Stomach smooth muscle (tissue), 2 donors: ENCODE data around the gene SORT1.

Experiments used
- H3K27ac ChIP-seq: one replicate; pipeline ENCODE4 v1.7.0; 2013; ENCODE audit warnings: mild to moderate bottlenecking, low read length, inconsistent platforms
- H3K27me3 ChIP-seq, 2 donors: one replicate each; pipeline ENCODE4 v1.7.0; 2013; ENCODE audit warnings: low read length in 2 of 2; ENCODE audit not compliant: insufficient read depth in 2 of 2, control insufficient read depth in 1 of 2
- H3K36me3 ChIP-seq, 2 donors: one replicate each; pipeline ENCODE4 v1.7.0; 2013; ENCODE audit warnings: low read length in 2 of 2; ENCODE audit not compliant: control insufficient read depth in 2 of 2, insufficient read depth in 2 of 2
- H3K4me1 ChIP-seq: one replicate; pipeline ENCODE4 v1.7.0; 2013; ENCODE audit warnings: low read length; ENCODE audit not compliant: control insufficient read depth, insufficient read depth
- H3K4me3 ChIP-seq, 2 donors: one replicate each; pipeline ENCODE4 v1.7.0; 2013; ENCODE audit warnings: low read length in 2 of 2
- H3K9ac ChIP-seq, 2 donors: one replicate each; pipeline ENCODE4 v1.7.0; 2013; ENCODE audit warnings: low read length in 2 of 2, mild to moderate bottlenecking in 1 of 2
- H3K9me3 ChIP-seq, 2 donors: one replicate each; pipeline ENCODE4 v1.7.0; 2013; ENCODE audit warnings: low read length in 2 of 2; ENCODE audit not compliant: control insufficient read depth in 2 of 2
- donor health status: healthy.
- donor health status: Pancreatic carcinoma.

The SORT1 gene

GRCh38 chr1:109391157-109391556, 6.6 kb downstream of the SORT1 start:
- peaks cover 49% of the 10 kb centered on the region for H3K4me1 ChIP-seq
- no peaks in the 10 kb centered on the region for H3K36me3 ChIP-seq
- H3K27me3 ChIP-seq: no peaks in the 10 kb centered on the region
- peak overlapping the region; percentile 50 to 64 for H3K4me3 ChIP-seq
- peak overlapping the region; percentile 21 to 68 for H3K9ac ChIP-seq
- H3K9me3 ChIP-seq: no peaks in the 10 kb centered on the region
- H3K27ac ChIP-seq: peak overlapping the region; percentile 87

- no peaks in the 10 kb centered on the region for H3K27me3 ChIP-seq
- peak overlapping the region; percentile 2 to 68 for H3K9ac ChIP-seq
- H3K4me1 ChIP-seq: peaks cover 56% of the 10 kb centered on the region
- no peaks in the 10 kb centered on the region for H3K36me3 ChIP-seq
- H3K4me3 ChIP-seq: peak overlapping the region; percentile 1 to 64
- H3K27ac ChIP-seq: peak overlapping the region; percentile 87
- H3K9me3 ChIP-seq: no peaks in the 10 kb centered on the region
These were observed 7.9 kb downstream of the SORT1 start for GRCh38 chr1:109389638-109390341.

GRCh38 chr1:109388884-109389637, 8.7 kb downstream of the SORT1 start:
- Histone ChIP-seq H3K27me3 (no peaks in the 10 kb centered on the region), H3K4me1 (peaks cover 56% of the 10 kb centered on the region)

GRCh38 chr1:109388208-109388711, 9.5 kb downstream of the SORT1 start:
- peaks cover 58% of the 10 kb centered on the region for H3K4me1 ChIP-seq
- no peak overlapping the region for H3K4me3 ChIP-seq
- H3K9ac ChIP-seq: no peak overlapping the region
- H3K27me3 ChIP-seq: no peaks in the 10 kb centered on the region
- no peaks in the 10 kb centered on the region for H3K9me3 ChIP-seq
- peak overlapping the region; percentile 87 for H3K27ac ChIP-seq
- no peaks in the 10 kb centered on the region for H3K36me3 ChIP-seq

More at GRCh38 chr1:109388884-109389637, 8.7 kb downstream of the SORT1 start:
- Histone ChIP-seq H3K27ac (peak overlapping the region; percentile 87), H3K9ac (peak overlapping the region in 1 of 2 donors; percentile 68), H3K36me3 (no peaks in the 10 kb centered on the region), H3K9me3 (no peaks in the 10 kb centered on the region), H3K4me3 (peak overlapping the region in 1 of 2 donors; percentile 64)

- no peak overlapping the region for H3K9ac ChIP-seq
- no peaks in the 10 kb centered on the region for H3K27me3 ChIP-seq
- no peak overlapping the region for H3K27ac ChIP-seq
- no peaks in the 10 kb centered on the region for H3K36me3 ChIP-seq
- no peaks in the 10 kb centered on the region for H3K9me3 ChIP-seq
- H3K4me3 ChIP-seq: no peak overlapping the region
- H3K4me1 ChIP-seq: peaks cover 47% of the 10 kb centered on the region
These were observed 11.5 kb downstream of the SORT1 start for GRCh38 chr1:109386054-109386717.

GRCh38 chr1:109385417-109385816, 12.3 kb downstream of the SORT1 start:
- H3K4me1 ChIP-seq: peaks cover 46% of the 10 kb centered on the region
- H3K36me3 ChIP-seq: no peaks in the 10 kb centered on the region
- no peaks in the 10 kb centered on the region for H3K27me3 ChIP-seq
- H3K9me3 ChIP-seq: no peaks in the 10 kb centered on the region
- no peak overlapping the region for H3K9ac ChIP-seq
- H3K4me3 ChIP-seq: no peak overlapping the region
- peak overlapping the region; percentile 50 for H3K27ac ChIP-seq

GRCh38 chr1:109383854-109384253, 13.9 kb downstream of the SORT1 start:
- no peaks in the 10 kb centered on the region for H3K27me3 ChIP-seq
- peak overlapping the region; percentile 32 for H3K27ac ChIP-seq
- H3K9ac ChIP-seq: no peak overlapping the region
- H3K36me3 ChIP-seq: no peaks in the 10 kb centered on the region
- H3K9me3 ChIP-seq: no peaks in the 10 kb centered on the region
- H3K4me1 ChIP-seq: peaks cover 31% of the 10 kb centered on the region
- H3K4me3 ChIP-seq: no peak overlapping the region

GRCh38 chr1:109383087-109383779, 14.5 kb downstream of the SORT1 start:
- Histone ChIP-seq H3K9ac (no peak overlapping the region), H3K27ac (peak overlapping the region; percentile 32)

GRCh38 chr1:109381573-109381972, 16.1 kb downstream of the SORT1 start:
- no peak overlapping the region for H3K27ac ChIP-seq

More at GRCh38 chr1:109383087-109383779, 14.5 kb downstream of the SORT1 start:
- Histone ChIP-seq H3K27me3 (no peaks in the 10 kb centered on the region), H3K4me1 (peaks cover 26% of the 10 kb centered on the region), H3K36me3 (no peaks in the 10 kb centered on the region), H3K9me3 (no peaks in the 10 kb centered on the region), H3K4me3 (no peak overlapping the region)

GRCh38 chr1:109379907-109380306, 17.8 kb downstream of the SORT1 start:
- Histone ChIP-seq H3K9me3 (no peaks in the 10 kb centered on the region), H3K9ac (no peak overlapping the region), H3K4me1 (peaks cover 9% of the 10 kb centered on the region), H3K36me3 (no peaks in the 10 kb centered on the region), H3K4me3 (no peak overlapping the region), H3K27ac (no peak overlapping the region), H3K27me3 (no peaks in the 10 kb centered on the region)

More at GRCh38 chr1:109381573-109381972, 16.1 kb downstream of the SORT1 start:
- Histone ChIP-seq H3K4me1 (peaks cover 23% of the 10 kb centered on the region), H3K9ac (no peak overlapping the region), H3K4me3 (no peak overlapping the region), H3K9me3 (no peaks in the 10 kb centered on the region), H3K36me3 (no peaks in the 10 kb centered on the region), H3K27me3 (no peaks in the 10 kb centered on the region)
